Measurements from ENCODE around the gene GRM7. TPM values are rescaled to one million over a fixed set of nuclear protein-coding genes. Genes with fewer than 3 reads are reported as not detected.

Gene GRM7
- polyA plus RNA-seq, 1 donor from 2014 or later, result 23.8 TPM

DNA sequence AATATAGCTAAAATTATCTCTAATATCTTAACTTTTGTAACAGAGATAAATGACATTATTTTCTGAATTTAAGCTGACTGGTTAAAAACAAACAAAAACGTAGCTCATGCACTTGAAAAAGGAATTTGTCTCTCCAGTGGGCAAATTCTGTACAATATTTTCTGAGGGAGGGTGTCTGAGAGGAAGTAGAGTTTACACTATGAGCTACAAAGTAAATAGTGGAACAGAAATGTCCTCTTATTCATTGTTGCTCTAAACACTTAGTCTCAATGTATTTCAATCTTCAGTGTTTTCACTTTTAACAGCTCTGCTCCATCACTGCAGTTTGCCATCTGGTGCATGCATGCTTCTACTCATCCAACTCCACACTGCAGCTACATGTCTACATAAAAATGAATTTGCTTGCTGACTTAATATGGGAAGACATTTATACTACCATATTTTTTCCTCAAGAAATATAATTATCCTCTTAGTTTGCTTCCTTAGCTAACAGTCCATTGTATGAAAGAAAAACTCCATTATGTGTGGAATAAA is 823.3 kb downstream of the GRM7 start:
- Histone ChIP-seq H3K9me2 (ENCODE audit: insufficient read depth, low read length) (no peaks in the 10 kb centered on the region), H3K4me3 (ENCODE audit: low read length) (no peak overlapping the region), H4K20me1 (ENCODE audit: insufficient read depth) (no peaks in the 10 kb centered on the region), H2AFZ (ENCODE audit: low read depth, low read length) (no peak overlapping the region), H3K9ac (ENCODE audit: low read length) (no peak overlapping the region), H3F3A (ENCODE audit: insufficient read depth, low read length, poor library complexity, severe bottlenecking) (no peaks in the 10 kb centered on the region), H3K27me3 (ENCODE audit: insufficient read depth, low read depth, low read length) (no peaks in the 10 kb centered on the region), H3K4me2 (ENCODE audit: low read length) (no peak overlapping the region), H3K36me3 (ENCODE audit: insufficient read depth, low read length) (no peaks in the 10 kb centered on the region), H3K27ac (ENCODE audit: low read length) (no peak overlapping the region), H3K79me2 (replicated peaks; ENCODE audit: insufficient read depth, low read length) (no peaks in the 10 kb centered on the region), H3K9me3 (ENCODE audit: low read length) (no peaks in the 10 kb centered on the region)
- TF ChIP-seq, protein P1, sequence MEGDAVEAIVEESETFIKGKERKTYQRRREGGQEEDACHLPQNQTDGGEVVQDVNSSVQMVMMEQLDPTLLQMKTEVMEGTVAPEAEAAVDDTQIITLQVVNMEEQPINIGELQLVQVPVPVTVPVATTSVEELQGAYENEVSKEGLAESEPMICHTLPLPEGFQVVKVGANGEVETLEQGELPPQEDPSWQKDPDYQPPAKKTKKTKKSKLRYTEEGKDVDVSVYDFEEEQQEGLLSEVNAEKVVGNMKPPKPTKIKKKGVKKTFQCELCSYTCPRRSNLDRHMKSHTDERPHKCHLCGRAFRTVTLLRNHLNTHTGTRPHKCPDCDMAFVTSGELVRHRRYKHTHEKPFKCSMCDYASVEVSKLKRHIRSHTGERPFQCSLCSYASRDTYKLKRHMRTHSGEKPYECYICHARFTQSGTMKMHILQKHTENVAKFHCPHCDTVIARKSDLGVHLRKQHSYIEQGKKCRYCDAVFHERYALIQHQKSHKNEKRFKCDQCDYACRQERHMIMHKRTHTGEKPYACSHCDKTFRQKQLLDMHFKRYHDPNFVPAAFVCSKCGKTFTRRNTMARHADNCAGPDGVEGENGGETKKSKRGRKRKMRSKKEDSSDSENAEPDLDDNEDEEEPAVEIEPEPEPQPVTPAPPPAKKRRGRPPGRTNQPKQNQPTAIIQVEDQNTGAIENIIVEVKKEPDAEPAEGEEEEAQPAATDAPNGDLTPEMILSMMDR (IDR thresholded peaks at IDR 0.05; ENCODE audit: poor library complexity, severe bottlenecking), result no peak
- TF ChIP-seq EP300 (conservative IDR thresholded peaks at IDR 0.05; ENCODE audit: poor library complexity, severe bottlenecking) (no peak), RAD21 (conservative IDR thresholded peaks at IDR 0.05) (no peak), EZH2 (IDR thresholded peaks at IDR 0.05; ENCODE audit: borderline replicate concordance, insufficient read depth, low read length, poor library complexity, severe bottlenecking) (no peak), MXI1 (conservative IDR thresholded peaks at IDR 0.05; ENCODE audit: poor library complexity, severe bottlenecking) (no peak), POLR2AphosphoS5 (IDR thresholded peaks at IDR 0.05) (no peak), TAF1 (IDR thresholded peaks at IDR 0.05; ENCODE audit: low read depth) (no peak)
- TF ChIP-seq, protein P2, sequence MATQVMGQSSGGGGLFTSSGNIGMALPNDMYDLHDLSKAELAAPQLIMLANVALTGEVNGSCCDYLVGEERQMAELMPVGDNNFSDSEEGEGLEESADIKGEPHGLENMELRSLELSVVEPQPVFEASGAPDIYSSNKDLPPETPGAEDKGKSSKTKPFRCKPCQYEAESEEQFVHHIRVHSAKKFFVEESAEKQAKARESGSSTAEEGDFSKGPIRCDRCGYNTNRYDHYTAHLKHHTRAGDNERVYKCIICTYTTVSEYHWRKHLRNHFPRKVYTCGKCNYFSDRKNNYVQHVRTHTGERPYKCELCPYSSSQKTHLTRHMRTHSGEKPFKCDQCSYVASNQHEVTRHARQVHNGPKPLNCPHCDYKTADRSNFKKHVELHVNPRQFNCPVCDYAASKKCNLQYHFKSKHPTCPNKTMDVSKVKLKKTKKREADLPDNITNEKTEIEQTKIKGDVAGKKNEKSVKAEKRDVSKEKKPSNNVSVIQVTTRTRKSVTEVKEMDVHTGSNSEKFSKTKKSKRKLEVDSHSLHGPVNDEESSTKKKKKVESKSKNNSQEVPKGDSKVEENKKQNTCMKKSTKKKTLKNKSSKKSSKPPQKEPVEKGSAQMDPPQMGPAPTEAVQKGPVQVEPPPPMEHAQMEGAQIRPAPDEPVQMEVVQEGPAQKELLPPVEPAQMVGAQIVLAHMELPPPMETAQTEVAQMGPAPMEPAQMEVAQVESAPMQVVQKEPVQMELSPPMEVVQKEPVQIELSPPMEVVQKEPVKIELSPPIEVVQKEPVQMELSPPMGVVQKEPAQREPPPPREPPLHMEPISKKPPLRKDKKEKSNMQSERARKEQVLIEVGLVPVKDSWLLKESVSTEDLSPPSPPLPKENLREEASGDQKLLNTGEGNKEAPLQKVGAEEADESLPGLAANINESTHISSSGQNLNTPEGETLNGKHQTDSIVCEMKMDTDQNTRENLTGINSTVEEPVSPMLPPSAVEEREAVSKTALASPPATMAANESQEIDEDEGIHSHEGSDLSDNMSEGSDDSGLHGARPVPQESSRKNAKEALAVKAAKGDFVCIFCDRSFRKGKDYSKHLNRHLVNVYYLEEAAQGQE (IDR thresholded peaks at IDR 0.05; ENCODE audit: borderline replicate concordance), result no peak

DNA sequence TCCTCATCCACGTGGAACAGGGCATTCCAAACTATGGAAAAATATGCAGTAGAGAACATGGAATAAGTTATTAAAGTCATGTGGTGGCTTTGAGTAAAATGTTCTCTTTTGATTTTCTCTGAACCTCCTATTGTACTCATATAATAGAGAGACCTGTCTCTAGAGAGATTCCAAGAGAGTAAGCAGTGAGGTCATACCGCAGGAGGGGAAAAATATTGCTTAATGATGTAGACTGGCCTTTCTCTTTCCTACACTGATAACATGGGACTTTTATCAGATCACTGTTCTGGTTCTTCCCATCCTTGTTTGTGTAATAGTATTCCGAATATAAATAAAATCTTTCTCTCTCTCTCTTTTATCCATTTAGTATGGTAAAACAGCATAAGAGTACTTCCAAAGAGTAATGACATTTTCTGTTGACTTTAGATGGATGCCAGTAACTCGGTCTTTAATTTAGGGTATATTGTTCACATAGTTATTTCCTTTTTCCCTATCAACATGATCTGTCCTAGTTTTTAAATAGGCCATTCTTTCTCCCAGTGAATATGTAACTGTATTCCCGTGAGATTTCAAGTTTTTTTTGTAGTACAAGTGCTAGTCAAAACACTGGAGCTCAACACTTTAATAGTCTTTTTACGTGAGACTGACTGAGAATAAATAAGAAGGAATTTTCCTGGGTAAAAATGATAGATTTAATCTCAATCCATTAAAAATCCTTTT is 826.7 kb downstream of the GRM7 start:
- H2AFZ ChIP-seq (ENCODE audit: low read depth, low read length), result no peak overlapping the region
- no peaks in the 10 kb centered on the region for H3F3A ChIP-seq (ENCODE audit: insufficient read depth, low read length, poor library complexity, severe bottlenecking)
- H4K20me1 ChIP-seq (ENCODE audit: insufficient read depth), result no peaks in the 10 kb centered on the region
- H3K9me2 ChIP-seq (ENCODE audit: insufficient read depth, low read length), result no peaks in the 10 kb centered on the region
- H3K4me2 ChIP-seq (ENCODE audit: low read length), result no peak overlapping the region
- H3K4me3 ChIP-seq (ENCODE audit: low read length), result no peak overlapping the region
- H3K36me3 ChIP-seq (ENCODE audit: insufficient read depth, low read length), result no peaks in the 10 kb centered on the region
- no peaks in the 10 kb centered on the region for H3K79me2 ChIP-seq (replicated peaks; ENCODE audit: insufficient read depth, low read length)
- H3K9ac ChIP-seq (ENCODE audit: low read length), result no peak overlapping the region
- H3K27ac ChIP-seq (ENCODE audit: low read length), result no peak overlapping the region
- no peaks in the 10 kb centered on the region for H3K9me3 ChIP-seq (ENCODE audit: low read length)
- no peak for TF ChIP-seq TAF1 (IDR thresholded peaks at IDR 0.05; ENCODE audit: low read depth)
- TF ChIP-seq, protein P2 (IDR thresholded peaks at IDR 0.05; ENCODE audit: borderline replicate concordance), result no peak
- no peak for TF ChIP-seq RAD21 (conservative IDR thresholded peaks at IDR 0.05)
- TF ChIP-seq, protein P1 (IDR thresholded peaks at IDR 0.05; ENCODE audit: poor library complexity, severe bottlenecking), result no peak
- TF ChIP-seq EP300 (conservative IDR thresholded peaks at IDR 0.05; ENCODE audit: poor library complexity, severe bottlenecking), result no peak
- TF ChIP-seq POLR2AphosphoS5 (IDR thresholded peaks at IDR 0.05), result no peak
- no peak for TF ChIP-seq MXI1 (conservative IDR thresholded peaks at IDR 0.05; ENCODE audit: poor library complexity, severe bottlenecking)
- no peak for TF ChIP-seq SMC3 (conservative IDR thresholded peaks at IDR 0.05; ENCODE audit: poor library complexity)
- TF ChIP-seq EZH2 (IDR thresholded peaks at IDR 0.05; ENCODE audit: borderline replicate concordance, insufficient read depth, low read length, poor library complexity, severe bottlenecking), result no peak
- H3K27me3 ChIP-seq (ENCODE audit: insufficient read depth, low read depth, low read length), result no peaks in the 10 kb centered on the region
